ENCODE measurements around the gene OR6M1. TPM values are rescaled to one million over a fixed set of nuclear protein-coding genes. Genes with fewer than 3 reads are reported as not detected.

OR6M1 gene
- polyA plus RNA-seq, 4 donors, result not detected

DNA sequence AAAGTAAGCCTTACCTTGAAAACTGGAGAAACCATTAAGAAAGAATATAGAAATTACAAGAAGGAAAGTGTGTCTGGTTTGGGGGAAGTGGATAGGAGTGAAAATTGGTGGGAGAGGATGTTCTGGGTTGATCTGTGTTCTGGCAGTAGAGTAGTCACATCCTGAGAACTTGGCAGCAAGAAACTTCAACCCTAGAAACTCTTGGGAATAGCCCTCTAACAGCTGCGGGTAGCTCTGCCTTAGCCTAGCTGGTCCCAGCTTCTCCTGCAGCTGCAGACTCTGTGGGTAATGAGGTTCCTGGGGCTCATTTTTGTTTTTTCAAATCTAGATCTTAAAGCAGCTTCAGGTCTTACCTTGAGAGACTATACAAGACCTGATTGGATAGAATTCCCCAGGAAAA lies 27.6 kb downstream of the OR6M1 start:
- DNase-seq (ENCODE audit: low read depth in 4 of 4, low spot score in 3 of 4), result no peak

- no peak for DNase-seq (ENCODE audit: low read depth in 4 of 4, low spot score in 3 of 4)
Measured at GRCh38 chr11:123775715-123776549, 30.2 kb downstream of the OR6M1 start.

- no peak for DNase-seq (ENCODE audit: low read depth in 4 of 4, low spot score in 3 of 4)
Measured at GRCh38 chr11:123775289-123775688, 30.9 kb downstream of the OR6M1 start.

DNA sequence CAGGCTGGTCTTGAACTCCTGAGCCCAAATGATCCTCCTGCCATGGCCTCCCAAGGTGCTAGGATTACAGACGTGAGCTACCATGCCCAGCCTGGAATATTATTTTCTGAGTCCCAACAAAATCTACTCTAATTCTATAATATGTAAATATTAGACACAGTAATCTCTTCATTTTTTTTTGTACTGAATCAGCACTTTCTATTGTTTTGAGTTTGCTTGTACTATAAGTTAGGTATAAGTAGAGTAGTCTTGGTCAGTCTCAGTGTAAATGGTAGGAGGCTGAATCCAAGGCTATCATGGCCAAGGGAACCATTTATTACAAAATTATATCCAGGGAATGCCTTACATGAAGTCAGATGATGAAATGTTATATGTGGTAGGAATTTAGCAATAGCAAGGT lies 32.2 kb downstream of the OR6M1 start:
- no peak for DNase-seq (ENCODE audit: low read depth in 4 of 4, low spot score in 3 of 4)

- DNase-seq (ENCODE audit: low read depth in 4 of 4, low spot score in 3 of 4), result no peak
Measured at GRCh38 chr11:123773026-123773425, 33.1 kb downstream of the OR6M1 start.

GRCh38 chr11:123771664-123772063 lies 34.5 kb downstream of the OR6M1 start:
- no peak for DNase-seq (ENCODE audit: low read depth in 4 of 4, low spot score in 3 of 4)

DNA sequence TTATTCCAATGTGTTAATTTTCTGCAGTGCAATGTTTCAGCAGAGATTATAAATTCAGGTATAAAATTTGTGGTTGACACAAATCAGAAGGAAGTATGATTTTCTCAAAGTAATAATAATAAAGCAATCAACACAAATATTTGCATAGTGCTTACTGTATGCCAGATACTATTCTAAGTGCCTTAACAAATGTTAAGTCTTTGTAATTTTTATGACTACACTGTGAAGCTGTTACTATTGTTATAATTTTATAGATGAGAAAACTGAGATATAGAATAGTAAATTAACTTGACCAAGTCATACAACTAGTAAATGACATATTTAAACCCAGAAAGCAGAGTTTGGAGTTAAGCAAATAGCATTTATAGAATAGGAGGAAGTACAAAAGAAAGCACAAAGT lies 35.4 kb downstream of the OR6M1 start:
- DNase-seq (ENCODE audit: low read depth in 4 of 4, low spot score in 3 of 4), result no peak

- no peak for DNase-seq (ENCODE audit: low read depth in 4 of 4, low spot score in 3 of 4)
Measured at GRCh38 chr11:123765601-123766000, 40.5 kb downstream of the OR6M1 start.

DNA sequence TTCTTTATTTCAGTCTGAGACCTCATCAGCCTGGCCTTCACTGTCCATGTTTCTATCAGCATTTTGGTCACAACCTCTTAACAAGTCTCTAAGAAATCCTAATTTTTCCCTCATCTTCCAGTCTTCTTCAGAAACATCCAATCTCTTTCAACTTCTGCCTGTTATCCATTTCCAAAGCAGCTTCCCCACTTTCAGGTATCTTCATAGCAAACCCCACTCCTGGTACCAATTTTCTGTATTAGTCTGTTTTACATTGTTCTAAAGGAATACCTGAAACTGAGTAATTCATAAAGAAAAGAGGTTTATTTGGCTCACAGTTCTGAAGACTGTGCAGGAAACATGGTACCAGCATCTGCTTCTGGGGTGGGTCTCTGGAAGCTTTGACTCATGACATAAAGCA lies 43.7 kb downstream of the OR6M1 start:
- no peak for DNase-seq (ENCODE audit: low read depth in 4 of 4, low spot score in 3 of 4)

- no peak for DNase-seq (ENCODE audit: low read depth in 4 of 4, low spot score in 3 of 4)
Measured at GRCh38 chr11:123760894-123761293, 45.3 kb downstream of the OR6M1 start.

DNA sequence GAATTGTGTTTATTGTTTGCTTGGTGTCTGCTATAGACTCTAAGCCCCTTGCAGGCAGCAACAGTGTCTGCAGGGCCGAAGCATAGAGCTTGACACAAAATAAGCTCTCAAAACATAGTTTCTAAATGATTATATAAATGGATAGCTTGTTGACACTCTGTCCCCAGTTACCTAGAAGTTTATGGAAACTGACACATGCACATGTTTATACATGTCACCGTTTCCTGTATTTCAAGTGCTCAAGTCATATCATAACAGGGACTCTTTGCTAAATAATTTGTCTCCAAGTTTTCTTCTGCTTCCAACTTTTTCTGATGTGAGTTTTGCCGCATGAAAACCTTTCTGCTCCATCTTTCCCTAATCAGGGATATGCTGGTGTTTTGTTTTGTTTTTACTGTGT lies 48.2 kb downstream of the OR6M1 start:
- no peak for DNase-seq (ENCODE audit: low read depth in 4 of 4, low spot score in 3 of 4)

GRCh38 chr11:123755813-123756212 lies 50.3 kb downstream of the OR6M1 start:
- DNase-seq (ENCODE audit: low read depth in 4 of 4, low spot score in 3 of 4), result no peak

Other genes starting within 250 kb of the OR6M1 start
- 1 to 10 TPM; 1.4 to 4.1 (median 2.1) TPM for gene SCN3B, start 151.7 kb downstream of the OR6M1 start, polyA plus RNA-seq (ENCODE audit: insufficient read length in 4 of 4)
- 10 to 100 TPM; 16.1 to 22.4 (median 17.9) TPM for gene ZNF202, start 64.7 kb downstream of the OR6M1 start, polyA plus RNA-seq (ENCODE audit: insufficient read length in 4 of 4)
- not detected for gene OR6X1, start 51.8 kb downstream of the OR6M1 start, polyA plus RNA-seq (ENCODE audit: insufficient read length in 4 of 4)
- gene TMEM225, start 79.3 kb upstream of the OR6M1 start, polyA plus RNA-seq (ENCODE audit: insufficient read length in 4 of 4), result not detected
- not detected for gene OR8D4, start 95.8 kb upstream of the OR6M1 start, polyA plus RNA-seq (ENCODE audit: insufficient read length in 4 of 4)
- gene OR4D5, start 133.3 kb upstream of the OR6M1 start, polyA plus RNA-seq (ENCODE audit: insufficient read length in 4 of 4), result not detected
- not detected for gene OR6T1, start 137.5 kb upstream of the OR6M1 start, polyA plus RNA-seq (ENCODE audit: insufficient read length in 4 of 4)
- not detected for gene OR10S1, start 171.4 kb upstream of the OR6M1 start, polyA plus RNA-seq (ENCODE audit: insufficient read length in 4 of 4)
- gene OR10G6, start 188.8 kb upstream of the OR6M1 start, polyA plus RNA-seq (ENCODE audit: insufficient read length in 4 of 4), result not detected
- gene OR10G4, start 206.6 kb upstream of the OR6M1 start, polyA plus RNA-seq (ENCODE audit: insufficient read length in 4 of 4), result not detected
- not detected for gene OR10G9, start 216.7 kb upstream of the OR6M1 start, polyA plus RNA-seq (ENCODE audit: insufficient read length in 4 of 4)
- gene OR10G8, start 220.4 kb upstream of the OR6M1 start, polyA plus RNA-seq (ENCODE audit: insufficient read length in 4 of 4), result not detected
- gene OR10G7, start 235.0 kb upstream of the OR6M1 start, polyA plus RNA-seq (ENCODE audit: insufficient read length in 4 of 4), result not detected